ENCODE data around the gene TMC1.

TMC1 gene

GRCh38 chr9:72685911-72686310 is 164.5 kb downstream of the TMC1 start:
- no peak for DNase-seq

- no peak for DNase-seq
Measured at GRCh38 chr9:72687331-72687730, 165.9 kb downstream of the TMC1 start.

- no peak for DNase-seq
Measured at GRCh38 chr9:72691671-72692070, 170.3 kb downstream of the TMC1 start.

GRCh38 chr9:72695365-72695764 is 174.0 kb downstream of the TMC1 start:
- no peak for DNase-seq

GRCh38 chr9:72696511-72696910 is 175.1 kb downstream of the TMC1 start:
- DNase-seq = no peak

GRCh38 chr9:72701510-72701909 is 180.1 kb downstream of the TMC1 start:
- DNase-seq = no peak

- no peak for DNase-seq
Measured at GRCh38 chr9:72703574-72703973, 182.2 kb downstream of the TMC1 start.

GRCh38 chr9:72704688-72705375 is 183.4 kb downstream of the TMC1 start:
- DNase-seq = no peak

- no peak for DNase-seq
Measured at GRCh38 chr9:72718503-72718902, 197.1 kb downstream of the TMC1 start.

- DNase-seq = no peak
Measured at GRCh38 chr9:72721067-72721466, 199.7 kb downstream of the TMC1 start.

GRCh38 chr9:72726947-72727346 is 205.5 kb downstream of the TMC1 start:
- DNase-seq = no peak

GRCh38 chr9:72728031-72728770 is 206.8 kb downstream of the TMC1 start:
- no peak for DNase-seq

GRCh38 chr9:72733895-72734294 is 212.5 kb downstream of the TMC1 start:
- DNase-seq = no peak

GRCh38 chr9:72734631-72735030 is 213.2 kb downstream of the TMC1 start:
- no peak for DNase-seq

GRCh38 chr9:72743836-72744235 is 222.4 kb downstream of the TMC1 start:
- no peak for DNase-seq

- no peak for DNase-seq
Measured at GRCh38 chr9:72749276-72749675, 227.9 kb downstream of the TMC1 start.

GRCh38 chr9:72751541-72751940 is 230.1 kb downstream of the TMC1 start:
- no peak for DNase-seq

GRCh38 chr9:72753266-72753893 is 232.0 kb downstream of the TMC1 start:
- no peak for DNase-seq

GRCh38 chr9:72755836-72756235 is 234.4 kb downstream of the TMC1 start:
- DNase-seq = no peak

- no peak for DNase-seq
Measured at GRCh38 chr9:72758944-72759343, 237.5 kb downstream of the TMC1 start.

GRCh38 chr9:72763022-72763421 is 241.6 kb downstream of the TMC1 start:
- no peak for DNase-seq

- DNase-seq = no peak
Measured at GRCh38 chr9:72769546-72769945, 248.1 kb downstream of the TMC1 start.

GRCh38 chr9:72772661-72773060 is 251.3 kb downstream of the TMC1 start:
- no peak for DNase-seq

GRCh38 chr9:72773570-72773969 is 252.2 kb downstream of the TMC1 start:
- DNase-seq = no peak
